ENCODE measurements around the gene SMAD7.

GRCh38 chr18:48993586-48993985 is 42.8 kb upstream of the SMAD7 start:
- TF ChIP-seq POLR2AphosphoS5 (IDR thresholded peaks at IDR 0.05; ENCODE audit: low read depth), result no peak
- TF ChIP-seq CTCF (conservative IDR thresholded peaks at IDR 0.05; ENCODE audit: low read depth in 2 of 2), result no peak
- no peak for TF ChIP-seq ZNF331 (CRISPR knock-in tag; IDR thresholded peaks at IDR 0.05; ENCODE audit: low read depth)
- no peak for TF ChIP-seq REST (IDR thresholded peaks at IDR 0.05; ENCODE audit: unreplicated experiment)
- no peak for TF ChIP-seq ETS1 (IDR thresholded peaks at IDR 0.05)
- no peak for TF ChIP-seq EZH2phosphoT487 (IDR thresholded peaks at IDR 0.05; ENCODE audit: unreplicated experiment)
- no peak for TF ChIP-seq ZNF462 (CRISPR knock-in tag; IDR thresholded peaks at IDR 0.05)
- no peak for TF ChIP-seq STAT1 (IDR thresholded peaks at IDR 0.05; ENCODE audit: unreplicated experiment)
- TF ChIP-seq EZH2 (IDR thresholded peaks at IDR 0.05; ENCODE audit: low read depth, unreplicated experiment), result no peak
- no peak for TF ChIP-seq CREB1 (CRISPR knock-in tag; IDR thresholded peaks at IDR 0.05; ENCODE audit: low read depth)
- no peak for TF ChIP-seq JUNB (IDR thresholded peaks at IDR 0.05; ENCODE audit: unreplicated experiment)
